ENCODE data around the gene MEDAG.

GRCh38 chr13:30918662-30919405, 12.8 kb downstream of the MEDAG start:
- TF ChIP-seq, protein P1, sequence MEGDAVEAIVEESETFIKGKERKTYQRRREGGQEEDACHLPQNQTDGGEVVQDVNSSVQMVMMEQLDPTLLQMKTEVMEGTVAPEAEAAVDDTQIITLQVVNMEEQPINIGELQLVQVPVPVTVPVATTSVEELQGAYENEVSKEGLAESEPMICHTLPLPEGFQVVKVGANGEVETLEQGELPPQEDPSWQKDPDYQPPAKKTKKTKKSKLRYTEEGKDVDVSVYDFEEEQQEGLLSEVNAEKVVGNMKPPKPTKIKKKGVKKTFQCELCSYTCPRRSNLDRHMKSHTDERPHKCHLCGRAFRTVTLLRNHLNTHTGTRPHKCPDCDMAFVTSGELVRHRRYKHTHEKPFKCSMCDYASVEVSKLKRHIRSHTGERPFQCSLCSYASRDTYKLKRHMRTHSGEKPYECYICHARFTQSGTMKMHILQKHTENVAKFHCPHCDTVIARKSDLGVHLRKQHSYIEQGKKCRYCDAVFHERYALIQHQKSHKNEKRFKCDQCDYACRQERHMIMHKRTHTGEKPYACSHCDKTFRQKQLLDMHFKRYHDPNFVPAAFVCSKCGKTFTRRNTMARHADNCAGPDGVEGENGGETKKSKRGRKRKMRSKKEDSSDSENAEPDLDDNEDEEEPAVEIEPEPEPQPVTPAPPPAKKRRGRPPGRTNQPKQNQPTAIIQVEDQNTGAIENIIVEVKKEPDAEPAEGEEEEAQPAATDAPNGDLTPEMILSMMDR (IDR thresholded peaks at IDR 0.05; ENCODE audit: low read depth, low read length) = no peak
- TF ChIP-seq EZH2phosphoT487 (IDR thresholded peaks at IDR 0.05; ENCODE audit: low read depth) = no peak
